Effector memory CD4-positive, alpha-beta T cell (primary cell): ENCODE data around the gene RAB36.

Experiments used
- DNase-seq, 3 donors: peaks; one replicate each; pipeline ENCODE4 v3.0.0-alpha.2; 2020
- H3K27ac ChIP-seq: 2 replicates; pipeline ENCODE4 v1.7.0; 2013; ENCODE audit warnings: mild to moderate bottlenecking, low read length, moderate library complexity; ENCODE audit not compliant: insufficient read depth, poor library complexity, severe bottlenecking
- H3K27me3 ChIP-seq: replicated peaks from 2 replicates; pipeline ENCODE4 v1.7.0; 2013; ENCODE audit warnings: mild to moderate bottlenecking, low read length; ENCODE audit not compliant: insufficient read depth, control insufficient read depth, poor library complexity, severe bottlenecking
- H3K36me3 ChIP-seq: 2 replicates; pipeline ENCODE4 v1.7.0; 2013; ENCODE audit warnings: mild to moderate bottlenecking, low read length, moderate library complexity; ENCODE audit not compliant: control insufficient read depth, insufficient read depth
- H3K4me1 ChIP-seq: 2 replicates; pipeline ENCODE4 v1.7.0; 2013; ENCODE audit warnings: low read length, mild to moderate bottlenecking; ENCODE audit not compliant: control insufficient read depth, insufficient read depth, poor library complexity, severe bottlenecking
- H3K4me3 ChIP-seq: 2 replicates; pipeline ENCODE4 v1.7.0; 2013; ENCODE audit warnings: low read length, low read depth, mild to moderate bottlenecking; ENCODE audit not compliant: insufficient read depth, poor library complexity, severe bottlenecking
- H3K9me3 ChIP-seq: 2 replicates; pipeline ENCODE4 v1.7.0; 2013; ENCODE audit warnings: mild to moderate bottlenecking, low read length, moderate library complexity; ENCODE audit not compliant: control insufficient read depth

Gene RAB36

GRCh38 chr22:23150762-23151161, 5.5 kb downstream of the RAB36 start:
- Histone ChIP-seq H3K36me3 (no peaks in the 10 kb centered on the region), H3K27me3 (no peaks in the 10 kb centered on the region), H3K27ac (no peak overlapping the region), H3K4me1 (peaks cover 5% of the 10 kb centered on the region), H3K4me3 (no peak overlapping the region), H3K9me3 (no peaks in the 10 kb centered on the region)
- DNase-seq: no peak

GRCh38 chr22:23151827-23152226, 6.5 kb downstream of the RAB36 start:
- Histone ChIP-seq H3K27ac (no peak overlapping the region), H3K9me3 (no peaks in the 10 kb centered on the region), H3K4me3 (no peak overlapping the region), H3K4me1 (peaks cover 3% of the 10 kb centered on the region), H3K36me3 (no peaks in the 10 kb centered on the region), H3K27me3 (no peaks in the 10 kb centered on the region)
- DNase-seq: no peak

- DNase-seq: no peak
- Histone ChIP-seq H3K36me3 (no peaks in the 10 kb centered on the region), H3K4me3 (no peak overlapping the region), H3K27me3 (no peaks in the 10 kb centered on the region), H3K27ac (no peak overlapping the region), H3K4me1 (peaks cover 3% of the 10 kb centered on the region), H3K9me3 (no peaks in the 10 kb centered on the region)
These were observed 7.2 kb downstream of the RAB36 start for GRCh38 chr22:23152238-23153114.

- Histone ChIP-seq H3K4me3 (no peak overlapping the region), H3K4me1 (peaks cover 3% of the 10 kb centered on the region), H3K27ac (no peak overlapping the region), H3K9me3 (no peaks in the 10 kb centered on the region), H3K27me3 (no peaks in the 10 kb centered on the region), H3K36me3 (no peaks in the 10 kb centered on the region)
- DNase-seq: no peak
These were observed 8.7 kb downstream of the RAB36 start for GRCh38 chr22:23153994-23154393.

GRCh38 chr22:23154461-23154860, 9.2 kb downstream of the RAB36 start:
- Histone ChIP-seq H3K27me3 (no peaks in the 10 kb centered on the region), H3K9me3 (no peaks in the 10 kb centered on the region), H3K27ac (no peak overlapping the region), H3K36me3 (no peaks in the 10 kb centered on the region), H3K4me3 (no peak overlapping the region), H3K4me1 (peaks cover 3% of the 10 kb centered on the region)
- DNase-seq: no peak

GRCh38 chr22:23155143-23155542, 9.9 kb downstream of the RAB36 start:
- H3K36me3 ChIP-seq: no peaks in the 10 kb centered on the region
- peaks cover 3% of the 10 kb centered on the region for H3K4me1 ChIP-seq
- no peak overlapping the region for H3K27ac ChIP-seq
- H3K4me3 ChIP-seq: no peak overlapping the region
- H3K9me3 ChIP-seq: no peaks in the 10 kb centered on the region
- DNase-seq: no peak
- H3K27me3 ChIP-seq: no peaks in the 10 kb centered on the region

- no peaks in the 10 kb centered on the region for H3K36me3 ChIP-seq
- DNase-seq: no peak
- H3K27me3 ChIP-seq: no peaks in the 10 kb centered on the region
- peaks cover 3% of the 10 kb centered on the region for H3K4me1 ChIP-seq
- H3K27ac ChIP-seq: no peak overlapping the region
- H3K9me3 ChIP-seq: no peaks in the 10 kb centered on the region
- no peak overlapping the region for H3K4me3 ChIP-seq
These were observed 10.6 kb downstream of the RAB36 start for GRCh38 chr22:23155831-23156230.

- no peaks in the 10 kb centered on the region for H3K36me3 ChIP-seq
- no peak overlapping the region for H3K4me3 ChIP-seq
- H3K9me3 ChIP-seq: no peaks in the 10 kb centered on the region
- H3K4me1 ChIP-seq: peaks cover 3% of the 10 kb centered on the region
- DNase-seq: no peak
- H3K27me3 ChIP-seq: no peaks in the 10 kb centered on the region
- H3K27ac ChIP-seq: no peak overlapping the region
These were observed 11.0 kb downstream of the RAB36 start for GRCh38 chr22:23156286-23156685.

GRCh38 chr22:23157560-23158515, 12.6 kb downstream of the RAB36 start:
- H3K27me3 ChIP-seq: no peaks in the 10 kb centered on the region
- H3K36me3 ChIP-seq: no peaks in the 10 kb centered on the region
- DNase-seq: no peak
- peaks cover 3% of the 10 kb centered on the region for H3K4me1 ChIP-seq
- no peak overlapping the region for H3K4me3 ChIP-seq
- H3K9me3 ChIP-seq: no peaks in the 10 kb centered on the region
- H3K27ac ChIP-seq: no peak overlapping the region
